HL-60 (cell line): ENCODE data around the gene CPO.

Source experiments
- GABPA ChIP-seq: IDR thresholded peaks from 2 replicates; pipeline ENCODE4 v1.6.1; 2012; ENCODE audit warnings: low read depth
- POLR2AphosphoS5 ChIP-seq: IDR thresholded peaks from 2 replicates; pipeline ENCODE4 v1.6.1; 2012; ENCODE audit warnings: low read depth
- SPI1 ChIP-seq: IDR thresholded peaks from 2 replicates; pipeline ENCODE4 v1.6.1; 2012; ENCODE audit warnings: low read depth, mild to moderate bottlenecking, borderline replicate concordance
- TF ChIP-seq, protein P1 (sequence below): IDR thresholded peaks from one replicate; pipeline ENCODE4 v1.5.1; 2011; ENCODE audit warnings: low read length, control low read depth, inconsistent platforms; ENCODE audit not compliant: insufficient read depth
- TF ChIP-seq, protein P2 (sequence below): IDR thresholded peaks from 2 replicates; pipeline ENCODE4 v1.6.1; 2012; ENCODE audit warnings: low read depth; ENCODE audit not compliant: insufficient replicate concordance

DNA sequence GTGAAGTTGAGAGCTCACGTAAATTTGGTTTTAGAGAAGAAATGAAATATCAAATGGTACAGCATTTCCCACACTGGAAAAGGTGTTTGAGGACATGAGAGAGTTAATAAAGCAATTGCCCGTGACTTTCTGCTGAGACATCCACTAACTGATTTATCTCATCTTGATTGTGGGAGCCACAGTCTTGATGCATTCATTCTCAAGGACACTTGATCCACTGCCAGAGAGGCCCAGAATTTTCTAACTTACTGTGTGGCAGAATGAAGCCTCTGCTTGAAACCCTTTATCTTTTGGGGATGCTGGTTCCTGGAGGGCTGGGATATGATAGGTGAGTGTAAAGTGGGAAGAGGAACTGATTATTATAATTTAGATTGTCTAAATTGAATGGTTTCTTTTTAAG is at the start of gene CPO:
- TF ChIP-seq, protein P1, sequence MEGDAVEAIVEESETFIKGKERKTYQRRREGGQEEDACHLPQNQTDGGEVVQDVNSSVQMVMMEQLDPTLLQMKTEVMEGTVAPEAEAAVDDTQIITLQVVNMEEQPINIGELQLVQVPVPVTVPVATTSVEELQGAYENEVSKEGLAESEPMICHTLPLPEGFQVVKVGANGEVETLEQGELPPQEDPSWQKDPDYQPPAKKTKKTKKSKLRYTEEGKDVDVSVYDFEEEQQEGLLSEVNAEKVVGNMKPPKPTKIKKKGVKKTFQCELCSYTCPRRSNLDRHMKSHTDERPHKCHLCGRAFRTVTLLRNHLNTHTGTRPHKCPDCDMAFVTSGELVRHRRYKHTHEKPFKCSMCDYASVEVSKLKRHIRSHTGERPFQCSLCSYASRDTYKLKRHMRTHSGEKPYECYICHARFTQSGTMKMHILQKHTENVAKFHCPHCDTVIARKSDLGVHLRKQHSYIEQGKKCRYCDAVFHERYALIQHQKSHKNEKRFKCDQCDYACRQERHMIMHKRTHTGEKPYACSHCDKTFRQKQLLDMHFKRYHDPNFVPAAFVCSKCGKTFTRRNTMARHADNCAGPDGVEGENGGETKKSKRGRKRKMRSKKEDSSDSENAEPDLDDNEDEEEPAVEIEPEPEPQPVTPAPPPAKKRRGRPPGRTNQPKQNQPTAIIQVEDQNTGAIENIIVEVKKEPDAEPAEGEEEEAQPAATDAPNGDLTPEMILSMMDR, result no peak
- no peak for TF ChIP-seq POLR2AphosphoS5
- TF ChIP-seq, protein P2, sequence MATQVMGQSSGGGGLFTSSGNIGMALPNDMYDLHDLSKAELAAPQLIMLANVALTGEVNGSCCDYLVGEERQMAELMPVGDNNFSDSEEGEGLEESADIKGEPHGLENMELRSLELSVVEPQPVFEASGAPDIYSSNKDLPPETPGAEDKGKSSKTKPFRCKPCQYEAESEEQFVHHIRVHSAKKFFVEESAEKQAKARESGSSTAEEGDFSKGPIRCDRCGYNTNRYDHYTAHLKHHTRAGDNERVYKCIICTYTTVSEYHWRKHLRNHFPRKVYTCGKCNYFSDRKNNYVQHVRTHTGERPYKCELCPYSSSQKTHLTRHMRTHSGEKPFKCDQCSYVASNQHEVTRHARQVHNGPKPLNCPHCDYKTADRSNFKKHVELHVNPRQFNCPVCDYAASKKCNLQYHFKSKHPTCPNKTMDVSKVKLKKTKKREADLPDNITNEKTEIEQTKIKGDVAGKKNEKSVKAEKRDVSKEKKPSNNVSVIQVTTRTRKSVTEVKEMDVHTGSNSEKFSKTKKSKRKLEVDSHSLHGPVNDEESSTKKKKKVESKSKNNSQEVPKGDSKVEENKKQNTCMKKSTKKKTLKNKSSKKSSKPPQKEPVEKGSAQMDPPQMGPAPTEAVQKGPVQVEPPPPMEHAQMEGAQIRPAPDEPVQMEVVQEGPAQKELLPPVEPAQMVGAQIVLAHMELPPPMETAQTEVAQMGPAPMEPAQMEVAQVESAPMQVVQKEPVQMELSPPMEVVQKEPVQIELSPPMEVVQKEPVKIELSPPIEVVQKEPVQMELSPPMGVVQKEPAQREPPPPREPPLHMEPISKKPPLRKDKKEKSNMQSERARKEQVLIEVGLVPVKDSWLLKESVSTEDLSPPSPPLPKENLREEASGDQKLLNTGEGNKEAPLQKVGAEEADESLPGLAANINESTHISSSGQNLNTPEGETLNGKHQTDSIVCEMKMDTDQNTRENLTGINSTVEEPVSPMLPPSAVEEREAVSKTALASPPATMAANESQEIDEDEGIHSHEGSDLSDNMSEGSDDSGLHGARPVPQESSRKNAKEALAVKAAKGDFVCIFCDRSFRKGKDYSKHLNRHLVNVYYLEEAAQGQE, result no peak
- TF ChIP-seq SPI1, result no peak
- no peak for TF ChIP-seq GABPA
